Inflammatory macrophage (primary cell): ENCODE measurements around the gene UBE2H.
"Not testable (repeated sequence)": the region's sequence is repeated elsewhere in the genome, so short reads cannot be mapped to it uniquely, and the experiment has no call there.

ENCODE experiments used
- DNase-seq, 2 donors: peaks; one replicate each; pipeline ENCODE4 v3.0.0-alpha.2; 2020 to 2022

UBE2H gene

GRCh38 chr7:129907122-129907736 lies 45.5 kb downstream of the UBE2H start:
- DNase-seq = no peak

GRCh38 chr7:129906700-129907099 lies 46.1 kb downstream of the UBE2H start:
- DNase-seq = no peak

GRCh38 chr7:129903935-129904334 lies 48.8 kb downstream of the UBE2H start:
- no peak for DNase-seq

- DNase-seq = no peak
These were observed 49.9 kb downstream of the UBE2H start for GRCh38 chr7:129902788-129903422.

DNA sequence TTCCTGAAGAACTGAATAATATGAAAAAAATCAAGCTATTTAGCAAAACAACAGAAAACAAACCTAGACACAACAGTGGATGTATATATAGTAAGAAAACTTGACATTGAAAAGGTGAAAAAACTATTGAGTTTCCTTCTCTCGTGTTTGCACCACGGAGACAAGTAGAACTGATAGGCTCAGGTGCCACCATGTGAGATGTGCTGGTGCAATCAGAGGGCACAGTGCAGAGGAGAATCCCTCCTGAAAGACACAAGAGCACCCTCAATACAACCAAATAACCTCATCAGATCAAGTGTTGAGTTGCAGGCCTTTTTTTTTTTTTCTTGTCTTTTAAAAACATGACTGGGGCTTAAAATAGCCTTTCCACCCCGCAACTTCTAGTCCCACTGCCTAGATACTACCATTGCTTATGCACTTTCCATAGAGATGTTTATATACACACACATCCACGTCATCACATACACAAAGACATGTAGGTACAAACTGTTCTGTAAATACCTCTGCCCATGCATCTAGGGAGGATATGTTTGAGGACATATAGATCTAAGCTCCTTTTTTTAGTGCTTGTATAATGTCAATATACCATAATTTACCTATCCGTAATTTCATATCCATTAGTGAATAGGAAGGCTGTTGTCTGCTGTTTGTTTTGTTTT lies 54.1 kb downstream of the UBE2H start:
- DNase-seq = no peak

- no peak for DNase-seq
These were observed 54.8 kb downstream of the UBE2H start for GRCh38 chr7:129898007-129898406.

- no peak for DNase-seq
These were observed 56.0 kb downstream of the UBE2H start for GRCh38 chr7:129896568-129897382.

DNA sequence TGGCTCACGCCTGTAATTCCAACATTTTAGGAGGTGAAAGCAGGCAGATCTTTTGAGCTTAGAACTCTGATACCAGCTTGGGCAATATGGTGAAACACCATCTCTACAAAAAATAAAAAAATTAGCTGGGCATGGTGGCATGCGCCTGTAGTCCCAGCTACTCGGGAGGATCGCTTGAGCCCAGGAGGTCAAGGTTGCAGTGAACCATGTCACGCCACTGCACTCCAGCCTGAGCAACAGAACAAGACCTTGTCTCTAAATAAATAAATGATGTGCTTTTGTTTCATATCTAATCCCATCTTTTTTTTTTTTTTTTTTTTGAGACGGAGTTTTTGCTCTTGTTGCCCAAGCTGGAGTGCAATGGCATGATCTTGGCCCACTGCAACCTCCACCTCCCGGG lies 58.6 kb downstream of the UBE2H start:
- not testable (repeated sequence) for DNase-seq

DNA sequence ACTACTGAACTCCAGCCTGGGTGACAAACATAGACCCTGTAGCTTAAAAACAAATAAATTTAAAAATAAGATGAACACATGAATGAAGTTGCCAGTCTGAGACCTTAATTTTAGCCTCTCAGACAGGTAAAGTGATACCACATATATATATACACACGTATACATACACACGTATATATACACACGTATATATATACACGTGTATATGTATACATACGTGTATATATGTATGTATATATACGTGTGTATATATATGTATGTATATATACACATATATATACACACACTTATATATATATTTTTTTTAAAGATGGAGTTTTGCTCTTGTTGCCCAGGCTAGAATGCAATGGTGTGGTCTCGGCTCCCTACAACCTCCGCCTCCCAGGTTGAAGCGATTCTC lies 62.7 kb downstream of the UBE2H start:
- DNase-seq = no peak

GRCh38 chr7:129889133-129889844 lies 63.5 kb downstream of the UBE2H start:
- DNase-seq = no peak

DNA sequence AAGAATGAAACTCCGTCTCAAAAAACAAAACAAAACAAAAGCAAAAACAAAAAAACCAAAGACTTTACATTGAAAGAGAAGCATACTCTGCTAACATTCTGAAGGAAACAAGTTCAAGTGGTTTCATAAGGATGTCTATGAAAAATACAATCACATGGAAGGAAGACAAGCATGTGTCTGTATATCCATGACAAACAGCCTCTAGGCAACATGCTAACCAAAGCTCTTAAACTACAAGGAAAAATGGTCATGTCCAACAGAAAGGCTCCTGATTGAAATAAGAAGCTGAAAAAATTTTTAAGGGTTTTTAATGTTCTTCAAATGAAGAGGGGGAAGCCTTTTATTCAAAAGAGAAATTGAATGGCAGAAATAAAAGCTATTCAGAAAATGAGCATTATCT lies 64.9 kb downstream of the UBE2H start:
- no peak for DNase-seq

- DNase-seq = no peak
These were observed 66.0 kb downstream of the UBE2H start for GRCh38 chr7:129886818-129887186.

- DNase-seq = no peak
These were observed 66.5 kb downstream of the UBE2H start for GRCh38 chr7:129886167-129886817.

DNA sequence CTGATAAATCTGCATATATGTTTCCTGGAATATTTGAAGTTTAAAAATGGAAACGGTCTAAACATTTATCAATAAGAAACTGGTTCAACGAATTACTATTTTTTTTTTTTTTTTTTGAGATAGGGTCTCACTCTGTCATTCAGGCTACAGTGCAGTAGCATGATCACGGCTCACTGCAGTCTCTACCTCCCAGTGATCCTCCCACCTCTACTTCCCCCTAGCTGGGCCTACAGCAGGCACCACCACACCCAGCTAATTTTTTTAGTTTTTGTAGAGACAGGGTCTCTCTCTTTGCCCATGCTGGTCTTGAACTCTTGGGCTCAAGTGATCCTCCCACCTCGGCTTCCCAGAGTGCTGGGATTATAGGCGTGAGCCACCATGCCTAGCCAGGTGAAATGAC lies 68.3 kb downstream of the UBE2H start:
- DNase-seq = no peak

DNA sequence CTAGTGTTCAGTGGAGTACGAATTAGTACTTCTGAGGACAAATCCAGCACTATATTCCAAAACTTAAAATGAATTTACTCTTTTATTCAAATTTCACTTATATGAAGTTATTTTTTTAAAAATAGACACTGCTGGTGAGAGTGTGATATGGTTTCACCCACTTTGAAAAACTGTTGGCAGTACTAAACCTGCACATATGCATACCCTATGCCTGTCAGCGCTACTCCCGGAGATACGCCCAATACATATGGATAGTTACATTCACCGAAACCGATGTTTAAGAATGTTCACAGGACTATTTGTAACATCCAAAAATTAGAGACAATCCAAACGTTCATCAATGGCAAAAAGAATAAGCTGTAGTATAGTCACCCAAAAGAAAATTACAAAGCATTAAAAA lies 69.6 kb downstream of the UBE2H start:
- DNase-seq = no peak

- no peak for DNase-seq
These were observed 70.2 kb downstream of the UBE2H start for GRCh38 chr7:129882531-129882930.

DNA sequence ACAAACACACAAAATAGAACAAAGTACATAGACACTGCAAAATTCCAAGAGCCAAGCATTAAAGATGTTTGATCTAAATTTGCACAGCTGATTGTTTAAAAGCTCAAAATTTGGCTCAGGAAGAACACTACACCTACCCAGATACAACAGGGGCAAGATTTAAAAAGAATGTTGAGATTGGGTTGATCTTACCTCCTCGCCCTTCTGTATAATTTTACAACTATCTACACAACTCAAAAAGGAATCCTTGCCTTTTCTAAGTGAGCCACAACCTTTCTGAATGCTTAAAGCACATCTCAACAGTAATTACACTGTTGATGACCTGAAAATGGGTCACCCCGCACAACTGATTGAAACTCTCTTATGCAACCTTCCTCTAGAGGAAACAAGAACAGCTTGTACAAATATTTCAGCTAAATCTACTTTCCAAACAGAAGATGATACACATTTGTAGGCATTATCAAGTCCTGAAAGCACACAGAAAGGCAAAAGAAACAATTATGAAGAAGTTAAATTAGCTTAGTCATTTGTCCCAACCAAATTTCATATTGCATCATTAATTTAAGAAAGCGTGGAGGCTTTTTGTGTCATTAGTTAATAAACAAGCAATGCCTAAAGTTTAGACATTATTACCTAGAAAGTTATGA lies 75.5 kb downstream of the UBE2H start:
- peak; percentile 9 to 40 for DNase-seq

GRCh38 chr7:129875745-129876411 lies 76.9 kb downstream of the UBE2H start:
- no peak for DNase-seq

- no peak for DNase-seq
These were observed 77.6 kb downstream of the UBE2H start for GRCh38 chr7:129875160-129875559.

GRCh38 chr7:129874722-129875121 lies 78.0 kb downstream of the UBE2H start:
- no peak for DNase-seq

- DNase-seq = no peak
These were observed 80.7 kb downstream of the UBE2H start for GRCh38 chr7:129872054-129872453.
